HG02610 (cell line): ENCODE measurements around the gene SNRPB.

Experiments
- ATAC-seq: cut with Tn5 transposase; IDR thresholded peaks from one replicate; pipeline ENCODE4 v1.9.1; 2021; ENCODE audit warnings: mild to moderate bottlenecking, moderate library complexity; ENCODE audit not compliant: unreplicated experiment

Gene SNRPB

DNA sequence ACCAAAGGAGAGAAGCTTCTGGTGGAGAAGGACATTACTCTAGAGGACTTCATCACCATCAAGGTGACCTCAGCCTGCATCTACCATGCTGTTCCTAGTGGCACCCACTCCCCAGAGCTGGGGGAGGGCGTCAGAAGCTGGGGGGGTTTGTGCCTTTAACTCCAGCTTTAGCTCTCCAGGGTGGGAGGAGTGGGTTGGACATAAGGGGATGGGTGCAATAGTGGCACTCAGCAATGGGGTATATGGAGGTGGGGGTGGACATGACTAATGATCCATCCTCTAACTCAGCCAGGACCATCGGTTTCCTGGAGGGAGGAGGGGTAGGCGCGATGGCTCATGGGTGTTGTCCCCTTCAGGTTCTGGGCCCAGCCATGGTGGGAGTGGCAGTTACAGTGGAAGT, 40.1 kb downstream of the SNRPB start:
- no peak for ATAC-seq

DNA sequence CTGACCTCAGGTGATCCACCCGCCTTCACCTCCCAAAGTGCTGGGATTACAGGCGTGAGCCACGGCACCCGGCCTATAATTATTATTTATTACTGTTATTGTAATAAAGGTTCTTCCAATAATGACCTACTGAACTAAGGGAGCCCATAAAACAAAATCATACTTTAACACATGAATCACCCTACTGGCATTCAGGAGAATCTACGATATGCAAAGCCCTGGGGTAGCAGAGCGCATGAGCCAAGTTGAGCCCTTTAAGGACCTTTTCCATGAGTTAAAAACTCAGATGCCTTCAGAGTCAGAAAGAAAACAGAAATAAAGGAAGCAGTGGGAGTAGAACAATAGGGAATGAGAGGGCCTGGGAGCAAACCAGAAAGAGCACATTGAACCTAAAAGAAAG, 41.5 kb downstream of the SNRPB start:
- ATAC-seq = no peak

DNA sequence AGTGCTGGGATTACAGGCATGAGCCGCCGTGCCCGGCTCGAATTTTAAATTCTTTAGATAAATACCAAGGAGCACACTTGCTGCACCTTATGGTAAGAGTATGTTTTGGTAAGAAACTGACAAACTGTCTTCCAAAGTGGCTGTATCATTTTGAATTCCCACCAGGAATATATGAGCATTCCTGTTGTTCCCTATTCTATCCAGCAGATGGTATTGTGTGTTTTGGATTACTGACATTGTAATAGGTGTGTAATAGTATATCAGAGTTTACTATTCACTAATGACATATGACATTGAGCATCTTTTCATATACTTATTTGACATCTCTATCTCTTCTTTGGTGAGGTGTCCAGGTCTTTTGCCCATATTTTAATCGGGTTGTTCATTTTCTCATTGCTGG, 49.3 kb downstream of the SNRPB start:
- no peak for ATAC-seq

DNA sequence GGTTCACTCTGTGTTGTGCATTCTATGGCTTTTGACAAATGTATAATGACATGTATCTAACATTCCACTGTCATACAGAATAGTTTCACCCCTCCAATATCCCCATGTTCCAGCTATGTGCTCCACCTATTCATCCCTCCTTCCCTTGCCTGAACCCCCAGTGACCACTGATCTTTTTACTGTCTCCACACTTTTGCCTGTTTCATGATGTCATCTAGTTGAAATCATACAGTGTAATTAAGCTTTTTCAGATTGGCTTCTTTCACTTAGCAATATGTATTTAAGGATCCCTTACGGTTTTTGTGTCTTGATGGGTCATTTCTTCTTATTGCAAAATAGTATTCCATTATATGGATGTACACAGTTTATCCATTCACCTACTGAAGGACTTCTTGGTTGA, 50.1 kb downstream of the SNRPB start:
- ATAC-seq = no peak

DNA sequence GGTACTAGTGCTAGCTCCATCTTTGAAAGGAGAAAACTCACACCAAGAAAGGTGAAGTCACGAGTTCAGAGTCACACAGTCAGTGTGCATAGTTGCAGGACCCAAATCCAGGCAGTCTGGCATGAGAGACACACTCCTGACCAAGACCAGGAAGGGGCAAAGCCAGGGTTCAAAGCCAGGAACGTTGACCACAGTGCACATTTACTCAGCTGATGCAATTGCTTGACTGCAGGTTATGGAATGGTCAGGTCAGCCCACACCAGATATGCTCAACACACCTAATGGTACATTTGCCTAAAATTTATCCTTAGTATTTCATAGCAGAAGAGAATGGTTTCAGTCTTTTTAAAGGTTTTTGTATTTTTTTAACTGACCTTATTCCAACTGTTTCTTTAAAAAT, 52.2 kb downstream of the SNRPB start:
- ATAC-seq = no peak

DNA sequence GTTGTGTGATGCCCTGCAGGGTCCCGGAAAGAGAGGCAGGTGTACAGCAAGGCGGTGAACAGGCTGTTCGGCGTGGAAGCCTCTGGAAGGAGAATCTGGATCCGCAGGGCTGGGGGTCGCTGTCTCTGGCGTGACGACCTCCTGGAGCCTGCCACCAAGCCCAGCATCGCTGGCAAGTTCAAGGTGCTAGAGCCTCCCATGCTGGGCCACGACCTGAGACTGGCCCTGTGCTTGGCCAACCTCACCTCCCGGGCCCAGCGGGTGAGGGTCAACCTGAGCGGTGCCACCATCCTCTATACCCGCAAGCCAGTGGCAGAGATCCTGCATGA, 53.4 kb downstream of the SNRPB start:
- ATAC-seq = no peak

DNA sequence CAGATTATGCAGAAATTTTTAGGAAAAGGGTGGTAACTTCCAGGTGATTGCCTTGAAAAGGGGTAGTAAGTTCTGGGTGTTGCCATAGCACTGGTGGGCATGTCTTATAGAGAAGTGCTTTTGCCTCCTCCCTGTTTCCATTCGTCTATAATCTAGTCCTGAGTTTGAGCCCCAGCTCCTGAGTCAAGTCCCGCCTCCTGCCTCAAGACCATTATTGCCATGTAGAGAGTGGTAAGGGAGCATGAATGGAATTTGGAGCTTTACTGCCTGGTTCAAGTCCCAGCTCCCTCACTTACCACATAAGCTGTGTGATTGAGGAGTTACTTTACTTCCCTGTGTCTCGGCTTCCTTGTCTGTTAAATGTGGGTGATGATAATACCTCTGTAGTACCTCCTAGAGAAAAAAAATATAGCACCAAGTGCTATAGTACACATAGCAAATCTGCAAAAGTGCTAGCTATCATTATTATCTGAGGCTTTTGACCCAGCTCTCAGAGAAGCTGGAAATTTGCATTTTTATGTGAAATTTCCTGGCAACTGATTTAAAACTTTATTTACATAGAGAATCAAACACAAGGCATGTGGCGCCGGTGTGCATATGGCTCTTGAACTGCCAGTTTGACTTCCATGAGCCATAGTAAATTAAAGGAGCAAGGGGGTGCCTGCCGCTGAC, 53.9 kb downstream of the SNRPB start:
- no peak for ATAC-seq
